Panc1 (cell line): Measurements from ENCODE around the gene SEMA7A. TPM values are rescaled to one million over a fixed set of nuclear protein-coding genes. Genes with fewer than 3 reads are reported as not detected.
"Not testable (repeated sequence)": the region's sequence is repeated elsewhere in the genome, so short reads cannot be mapped to it uniquely, and the experiment has no call there.

ENCODE experiments used
- ATAC-seq: fragments of 200-7000 bp; cut with Tn5 transposase; 2 replicates; pipeline ENCODE4 v1.9.1; 2020; ENCODE audit warnings: mild to moderate bottlenecking, moderate library complexity
- BruUV-seq: library from RNA; stranded (reverse); fragments of 400-500 nt; replicated peaks from 2 replicates; lab custom pipeline; 2021; lab: Mats Ljungman, UMichigan
- CTCF ChIA-PET: fragments of 300-600 bp; sonication (Branson Sonifier 250); formaldehyde crosslinking; loops from one replicate; lab custom pipeline; 2022; ENCODE audit warnings: antibody characterized with exemption; lab: Charles Lee
- POLR2A ChIA-PET: fragments of 300-600 bp; sonication (Branson Sonifier 250); formaldehyde crosslinking; loops from one replicate; lab custom pipeline; 2022; ENCODE audit warnings: antibody characterized with exemption; lab: Charles Lee
- DNase-seq: peaks from one replicate; pipeline ENCODE4 v3.0.0-alpha.2; 2010; ENCODE audit warnings: low read depth, low spot score
- H3K27ac ChIP-seq: 2 replicates; pipeline ENCODE4 v1.5.1; 2011; ENCODE audit warnings: mild to moderate bottlenecking, low read length, inconsistent platforms
- H3K27me3 ChIP-seq: fragments of 200-500 bp; sonication (Bioruptor generic); 2 replicates; pipeline ENCODE4 v1.6.0; 2014; ENCODE audit warnings: low read length, inconsistent platforms; ENCODE audit not compliant: control insufficient read depth, insufficient read depth
- H3K36me3 ChIP-seq: fragments of 200-500 bp; sonication (Bioruptor generic); 2 replicates; pipeline ENCODE4 v1.5.1; 2014; ENCODE audit warnings: inconsistent platforms, mild to moderate bottlenecking, low read length, moderate library complexity; ENCODE audit not compliant: control insufficient read depth, insufficient read depth
- H3K4me1 ChIP-seq: 2 replicates; pipeline ENCODE4 v1.5.1; 2011; ENCODE audit warnings: inconsistent platforms, mild to moderate bottlenecking, low read length, moderate library complexity; ENCODE audit not compliant: control insufficient read depth, insufficient read depth
- H3K4me3 ChIP-seq, 2 experiments: 2 replicates each; pipeline ENCODE4 v1.5.1; 2011 to 2012; ENCODE audit warnings: low read depth in 2 of 2, low read length in 2 of 2, mild to moderate bottlenecking in 2 of 2, inconsistent platforms in 1 of 2, moderate library complexity in 1 of 2
- H3K9me3 ChIP-seq: fragments of 200-500 bp; sonication (Bioruptor generic); 2 replicates; pipeline ENCODE4 v1.5.1; 2014; ENCODE audit warnings: low read depth, mild to moderate bottlenecking, inconsistent platforms, low read length, moderate library complexity; ENCODE audit not compliant: control insufficient read depth, insufficient read depth
- CTCF ChIP-seq: fragments of 450-650 bp; IDR thresholded peaks from 2 replicates; pipeline ENCODE4 v1.5.1; 2017; ENCODE audit warnings: mild to moderate bottlenecking
- POLR2AphosphoS5 ChIP-seq: IDR thresholded peaks from 2 replicates; pipeline ENCODE4 v1.6.1; 2012; ENCODE audit warnings: mild to moderate bottlenecking, low read depth, low read length, moderate library complexity
- REST ChIP-seq, 2 experiments: IDR thresholded peaks; 2 replicates each; pipeline ENCODE4 v1.6.1; 2011 to 2012; ENCODE audit warnings: low read depth in 2 of 2, control low read depth in 1 of 2, low read length in 1 of 2, mild to moderate bottlenecking in 1 of 2, moderate library complexity in 1 of 2; ENCODE audit not compliant: insufficient read depth in 1 of 2
- SIN3A ChIP-seq: IDR thresholded peaks from 2 replicates; pipeline ENCODE4 v1.6.1; 2012; ENCODE audit warnings: low read depth, mild to moderate bottlenecking, low read length, moderate library complexity, borderline replicate concordance; ENCODE audit not compliant: insufficient read depth
- TCF7L2 ChIP-seq: IDR thresholded peaks from 2 replicates; pipeline ENCODE4 v1.6.1; 2011; ENCODE audit warnings: mild to moderate bottlenecking, low read depth, low read length, inconsistent platforms
- in situ Hi-C: cut with HindIII; loops from 2 replicates; pipeline ENCODE4 v1.10.0; 2016; ENCODE audit warnings: low sequenced_read_pairs, low pct_unique_long_range_greater_than_20kb
- intact Hi-C: fragments of 100-400 bp; cut with micrococcal nuclease; formaldehyde crosslinking; loops from one replicate; pipeline ENCODE4 v1.10.0; 2022; ENCODE audit not compliant: unreplicated experiment
- total RNA-seq: library from RNA; stranded (reverse); gene quantifications from one replicate; pipeline ENCODE4 v1.2.1, GENCODE V29; 2021; ENCODE audit not compliant: unreplicated experiment

The SEMA7A gene
- total RNA-seq, 1 experiment from 2014 or later, result 11.2 TPM

- POLR2A ChIA-PET, result interaction anchor here (0.6 kb wide), 1 partner anchor 90 kb away, joined by 3 read pairs; no protein-coding TSS in a partner anchor
- H3K4me3 ChIP-seq, H3K27me3 ChIP-seq, in situ Hi-C loops, H3K4me1 ChIP-seq, DNase-seq, H3K36me3 ChIP-seq, ATAC-seq, CTCF ChIA-PET, intact Hi-C loops, BruUV-seq, H3K9me3 ChIP-seq, H3K27ac ChIP-seq: not testable (repeated sequence)
Measured at GRCh38 chr15:74471621-74472020, 37.9 kb upstream of the SEMA7A start.

GRCh38 chr15:74470631-74471395 lies 37.1 kb upstream of the SEMA7A start:
- intact Hi-C loops, result no loop called here
- POLR2A ChIA-PET, result interaction anchor here (0.6 kb wide), 1 partner anchor 89 kb away, joined by 3 read pairs; no protein-coding TSS in a partner anchor
- CTCF ChIA-PET, result interaction anchor here (0.6 kb wide), 1 partner anchor 129 kb away, joined by 3 read pairs; no protein-coding TSS in a partner anchor
- Histone ChIP-seq H3K27me3 (no peaks in the 10 kb centered on the region), H3K27ac (no peak overlapping the region), H3K4me3 (no peak overlapping the region), H3K4me1 (no peaks in the 10 kb centered on the region), H3K36me3 (no peaks in the 10 kb centered on the region), H3K9me3 (no peaks in the 10 kb centered on the region)
- BruUV-seq, result no TSS peak
- DNase-seq, result no peak
- TF ChIP-seq TCF7L2, result no peak
- TF ChIP-seq REST (IDR thresholded peaks at IDR 0.05; ENCODE audit: insufficient read depth in 1 of 2, low read depth in 2 of 2, low read length in 1 of 2), result no peak
- TF ChIP-seq POLR2AphosphoS5, result no peak
- no peak for ATAC-seq
- in situ Hi-C loops, result no loop called here

GRCh38 chr15:74468341-74469032 lies 34.7 kb upstream of the SEMA7A start:
- intact Hi-C loops, result no loop called here
- ATAC-seq (no peak), DNase-seq (no peak)
- POLR2A ChIA-PET, result interaction anchor here (0.7 kb wide), 1 partner anchor 119 kb away, joined by 5 read pairs; no protein-coding TSS in a partner anchor
- Histone ChIP-seq H3K36me3 (no peaks in the 10 kb centered on the region), H3K9me3 (peaks cover 2% of the 10 kb centered on the region; the same call in 1 of the 2 replicates), H3K27ac (no peak overlapping the region), H3K4me3 (no peak overlapping the region), H3K27me3 (no peaks in the 10 kb centered on the region), H3K4me1 (no peaks in the 10 kb centered on the region)
- BruUV-seq, result no TSS peak
- in situ Hi-C loops, result no loop called here
- TF ChIP-seq SIN3A, result no peak
- no peak for TF ChIP-seq POLR2AphosphoS5
- TF ChIP-seq REST (IDR thresholded peaks at IDR 0.05; ENCODE audit: insufficient read depth in 1 of 2, low read depth in 2 of 2, low read length in 1 of 2), result no peak
- no peak for TF ChIP-seq TCF7L2
- no peak for TF ChIP-seq CTCF
- CTCF ChIA-PET, result interaction anchor here (0.6 kb wide), 1 partner anchor 163 kb away, joined by 11 read pairs; no protein-coding TSS in a partner anchor
